Measurements from ENCODE around the gene BICC1. TPM values are rescaled to one million over a fixed set of nuclear protein-coding genes. Genes with fewer than 3 reads are reported as not detected.

BICC1 gene
- total and polyA plus RNA-seq, 2 of the 8 experiments (the other 6 are each of a cell fraction or from before 2014, with no cell fraction given), result 0.20 to 0.73 TPM

DNA sequence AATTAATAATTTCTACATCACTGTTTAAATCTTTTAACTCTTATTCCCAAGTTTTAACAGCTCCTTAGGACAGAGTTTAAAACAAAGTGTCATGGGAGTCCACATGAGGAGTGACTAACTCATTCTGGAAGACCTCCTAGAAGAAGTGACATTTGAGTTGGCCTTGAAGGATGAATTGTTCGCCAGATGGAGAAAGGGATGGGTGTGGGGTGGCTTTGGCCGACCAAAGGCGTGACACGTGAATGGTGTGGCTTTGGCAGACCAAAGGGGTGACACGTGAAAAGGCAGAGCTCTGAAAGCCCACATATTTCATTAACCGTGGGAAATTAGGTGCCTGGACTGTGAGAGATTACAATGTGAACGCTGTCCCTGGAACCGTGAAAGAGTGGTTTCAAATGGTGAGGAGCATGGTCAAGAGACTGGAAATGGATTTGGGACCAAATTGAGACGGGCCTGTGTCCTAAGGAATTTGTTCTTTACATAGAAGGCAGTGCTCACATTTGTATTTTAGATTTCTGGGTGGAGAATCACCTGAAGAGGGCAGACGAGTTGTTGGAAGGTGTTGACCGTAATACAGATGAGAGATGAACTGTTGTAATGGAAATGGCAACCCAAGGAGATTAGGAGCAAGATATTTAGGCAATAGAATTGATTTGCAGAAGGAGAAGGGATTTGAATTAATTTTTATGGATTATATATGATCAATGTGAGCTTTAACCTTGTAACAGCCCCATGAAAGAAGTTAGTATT, 228.1 kb downstream of the BICC1 start:
- WGBS, 2 experiments (ENCODE audit: extremely low coverage in 1 of 2, insufficient coverage in 1 of 2, insufficient read length in 1 of 2, insufficient replicate concordance in 2 of 2, low coverage in 1 of 2, low lambda C conversion rate in 2 of 2, missing lambda C conversion rate in 1 of 2), result 88% methylated on average over 11 of the region's 11 CpGs; no CpG with 5 or more reads in 1 of the 2 experiments
- H3K4me2 ChIP-seq (ENCODE audit: insufficient read depth in 1 of 2, low read depth in 2 of 2, low read length in 2 of 2), result no peak overlapping the region
- POLR2A ChIA-PET (ENCODE audit: partially characterized antibody), result no interaction called here
- TF ChIP-seq SAP30 (IDR thresholded peaks at IDR 0.05; ENCODE audit: insufficient read depth, insufficient replicate concordance, low read length) (no peak), SP2 (IDR thresholded peaks at IDR 0.05; ENCODE audit: low read length) (no peak), HDAC2 (IDR thresholded peaks at IDR 0.05; ENCODE audit: borderline replicate concordance in 1 of 2, low read depth in 2 of 2, low read length in 2 of 2) (no peak)

More for the DNA sequence above, 228.1 kb downstream of the BICC1 start:
- FAIRE-seq, result no peak
- H3K23ac ChIP-seq (ENCODE audit: insufficient read length), result no peak overlapping the region
- H3K27ac ChIP-seq (ENCODE audit: low read depth, low read length), result no peak overlapping the region
- H3K4ac ChIP-seq (replicated peaks; ENCODE audit: insufficient read length, low read depth, low read length), result peak overlapping the region; percentile 17
- no peak overlapping the region for H4K8ac ChIP-seq (ENCODE audit: extremely low read depth, insufficient read depth, low read length)
- H3K23me2 ChIP-seq (ENCODE audit: low read depth, low read length), result no peaks in the 10 kb centered on the region
- H3K79me2 ChIP-seq (ENCODE audit: control insufficient read depth in 1 of 2, insufficient read depth in 2 of 2, low read length in 2 of 2), result no peaks in the 10 kb centered on the region
- H3K9ac ChIP-seq (replicated peaks in 1 of 4; ENCODE audit: extremely low read depth in 1 of 4, low read depth in 3 of 4, low read length in 3 of 4), result no peak overlapping the region
- H3K9me3 ChIP-seq (ENCODE audit: insufficient read depth in 2 of 2, low read depth in 1 of 2, low read length in 1 of 2), result no peaks in the 10 kb centered on the region
- no peaks in the 10 kb centered on the region for H3K27me3 ChIP-seq (replicated peaks in 1 of 4; ENCODE audit: control insufficient read depth in 3 of 4, extremely low read depth in 1 of 4, insufficient read depth in 3 of 4, low read length in 3 of 4)
- CTCF ChIA-PET (ENCODE audit: partially characterized antibody), result interaction anchor here (1.3 kb wide), 1 partner anchor 19 kb away, joined by 4 read pairs; no protein-coding TSS in a partner anchor
- no peak overlapping the region for H3K18ac ChIP-seq (ENCODE audit: extremely low read depth, low read length)
- no peak overlapping the region for H2BK120ac ChIP-seq (replicated peaks; ENCODE audit: low read depth, low read length)
- H4K91ac ChIP-seq (replicated peaks; ENCODE audit: insufficient read length, low read length), result no peak overlapping the region
- no peak overlapping the region for H2BK5ac ChIP-seq (ENCODE audit: low read depth, low read length)
- H3K56ac ChIP-seq (replicated peaks; ENCODE audit: insufficient read length, low read depth, low read length), result no peak overlapping the region
- H4K5ac ChIP-seq (ENCODE audit: insufficient read length, low read depth, low read length), result no peak overlapping the region
- no peak overlapping the region for H2AK5ac ChIP-seq (ENCODE audit: low read depth, low read length)
- no peak overlapping the region for H2BK20ac ChIP-seq (ENCODE audit: low read length)
- H3K4me1 ChIP-seq (replicated peaks in 1 of 4; ENCODE audit: control insufficient read depth in 3 of 4, insufficient read depth in 4 of 4, low read length in 3 of 4), result no peaks in the 10 kb centered on the region
- H3K14ac ChIP-seq (ENCODE audit: insufficient read length), result no peak overlapping the region
- DNase-seq (ENCODE audit: low read depth in 1 of 2, low spot score in 2 of 2), result no peak
- H2AFZ ChIP-seq (ENCODE audit: low read length), result no peak overlapping the region
- H2BK15ac ChIP-seq (ENCODE audit: low read length), result no peak overlapping the region
- H3K79me1 ChIP-seq (ENCODE audit: low read depth, low read length), result no peaks in the 10 kb centered on the region
- no peaks in the 10 kb centered on the region for H3K36me3 ChIP-seq (ENCODE audit: control insufficient read depth in 2 of 4, insufficient read depth in 4 of 4, low read length in 3 of 4)
- no peak overlapping the region for H3K4me3 ChIP-seq (ENCODE audit: extremely low read depth in 1 of 4, insufficient read depth in 2 of 4, low read depth in 3 of 4, low read length in 4 of 4)
- H2BK12ac ChIP-seq (ENCODE audit: low read depth, low read length), result no peak overlapping the region
- no peaks in the 10 kb centered on the region for H4K20me1 ChIP-seq (replicated peaks in 1 of 2; ENCODE audit: control insufficient read depth in 1 of 2, insufficient read depth in 2 of 2, low read length in 2 of 2)
